ENCODE data around the gene SFXN3.

SFXN3 gene

DNA sequence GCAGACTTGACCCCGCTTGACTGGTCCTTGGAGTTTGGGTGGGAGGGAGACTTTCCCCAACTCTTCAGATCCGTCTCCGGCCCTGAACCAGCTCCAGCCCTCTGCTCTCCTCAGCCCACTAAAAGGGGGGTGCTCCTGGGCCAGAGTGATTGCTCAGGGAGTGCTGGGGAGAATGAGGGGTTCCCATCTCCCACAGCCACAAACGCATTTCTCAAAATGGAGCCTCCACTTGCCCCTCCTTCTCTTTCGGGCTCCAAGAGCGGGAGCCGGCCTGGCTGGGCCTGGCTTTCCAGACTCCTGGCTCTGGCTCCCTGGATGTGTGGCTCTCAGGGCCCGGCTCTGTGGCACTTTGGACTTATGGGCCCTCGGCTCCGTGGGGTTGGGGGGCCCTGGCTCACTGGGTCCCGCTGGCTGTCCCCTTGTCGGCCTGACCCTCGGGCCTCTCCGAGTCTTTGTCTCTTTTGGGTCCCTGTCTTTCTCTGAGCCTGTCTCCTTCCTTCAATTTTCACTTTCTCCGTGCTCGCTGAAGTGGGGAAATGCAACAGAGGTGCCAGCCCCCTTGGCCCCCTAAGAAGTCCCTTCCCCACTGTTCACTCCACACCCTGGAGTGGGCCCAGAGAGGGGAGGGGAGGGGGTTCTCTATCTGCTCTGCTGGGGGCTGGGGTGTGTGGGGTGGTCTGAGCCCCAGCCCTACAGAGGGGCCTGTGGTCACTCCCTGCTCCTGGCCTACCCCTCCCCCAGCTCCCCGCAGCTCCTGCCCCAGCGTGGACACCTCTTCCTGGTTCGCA, 30.7 kb upstream of the SFXN3 start:
- no peak for DNase-seq

GRCh38 chr10:101000915-101001658, 29.9 kb upstream of the SFXN3 start:
- no peak for DNase-seq

DNA sequence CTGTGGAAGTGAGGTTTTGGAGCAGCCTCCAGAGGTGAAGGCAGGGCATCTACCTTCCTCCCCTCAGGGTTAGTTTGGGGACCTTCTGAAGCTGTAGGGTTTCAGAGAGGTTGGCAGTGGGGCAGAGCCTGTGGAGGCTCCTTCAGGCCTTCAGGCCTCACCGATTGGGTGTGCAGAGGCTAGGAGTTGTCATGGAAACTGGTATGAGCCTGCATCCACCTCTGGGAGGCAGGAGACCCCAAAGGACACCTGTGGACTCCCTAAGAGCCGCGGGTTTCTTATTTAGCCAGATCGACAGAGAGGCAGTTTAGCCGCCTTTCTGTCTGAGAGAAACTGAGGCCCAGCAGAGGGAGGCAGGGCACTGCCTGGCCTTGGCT, 29.4 kb upstream of the SFXN3 start:
- DNase-seq = no peak

DNA sequence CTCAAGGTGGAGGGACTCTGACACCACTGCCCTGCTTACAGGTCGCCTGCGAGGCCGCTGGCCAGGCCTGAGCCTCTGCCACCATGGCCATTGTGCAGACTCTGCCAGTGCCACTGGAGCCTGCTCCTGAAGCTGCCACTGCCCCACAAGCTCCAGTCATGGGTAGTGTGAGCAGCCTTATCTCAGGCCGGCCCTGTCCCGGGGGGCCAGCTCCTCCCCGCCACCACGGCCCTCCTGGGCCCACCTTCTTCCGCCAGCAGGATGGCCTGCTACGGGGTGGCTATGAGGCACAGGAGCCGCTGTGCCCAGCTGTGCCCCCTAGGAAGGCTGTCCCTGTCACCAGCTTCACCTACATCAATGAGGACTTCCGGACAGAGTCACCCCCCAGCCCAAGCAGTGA, 28.6 kb upstream of the SFXN3 start:
- no peak for DNase-seq

- no peak for DNase-seq
These were observed 27.3 kb upstream of the SFXN3 start for GRCh38 chr10:101003639-101004206.

- DNase-seq = no peak
These were observed 25.7 kb upstream of the SFXN3 start for GRCh38 chr10:101005361-101005760.

GRCh38 chr10:101005869-101006567, 25.0 kb upstream of the SFXN3 start:
- DNase-seq = no peak

GRCh38 chr10:101006593-101007098, 24.4 kb upstream of the SFXN3 start:
- DNase-seq = no peak

DNA sequence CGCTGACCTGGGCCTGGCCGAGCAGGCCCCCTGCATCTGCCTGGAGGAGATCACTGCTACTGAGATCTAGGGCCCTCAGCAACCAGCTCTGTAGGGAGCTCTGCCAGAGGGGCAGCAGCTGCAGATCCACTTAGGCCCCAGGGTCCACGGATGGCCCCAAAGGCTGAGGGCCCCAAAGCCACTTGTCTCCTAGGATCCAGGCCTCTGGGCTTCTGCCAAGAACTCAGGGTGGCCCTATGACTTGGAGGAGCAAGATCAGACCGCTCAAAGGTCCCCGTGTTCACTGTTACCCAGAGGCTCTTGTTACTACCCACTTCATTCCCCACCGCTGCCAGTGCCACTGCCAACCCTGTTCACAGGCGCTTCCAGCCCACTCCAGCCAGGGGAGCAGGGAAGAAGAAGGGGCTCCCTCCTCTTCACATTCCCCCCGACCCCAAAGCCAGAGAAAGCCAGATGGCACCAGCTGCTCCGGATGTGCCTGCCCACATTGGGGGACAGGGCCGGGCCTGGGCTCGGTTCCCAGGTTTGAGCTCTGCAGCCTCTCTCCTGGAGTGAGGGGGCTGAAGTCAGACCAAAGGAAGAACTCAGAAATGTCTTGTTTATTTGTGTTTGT, 23.8 kb upstream of the SFXN3 start:
- no peak for DNase-seq

DNA sequence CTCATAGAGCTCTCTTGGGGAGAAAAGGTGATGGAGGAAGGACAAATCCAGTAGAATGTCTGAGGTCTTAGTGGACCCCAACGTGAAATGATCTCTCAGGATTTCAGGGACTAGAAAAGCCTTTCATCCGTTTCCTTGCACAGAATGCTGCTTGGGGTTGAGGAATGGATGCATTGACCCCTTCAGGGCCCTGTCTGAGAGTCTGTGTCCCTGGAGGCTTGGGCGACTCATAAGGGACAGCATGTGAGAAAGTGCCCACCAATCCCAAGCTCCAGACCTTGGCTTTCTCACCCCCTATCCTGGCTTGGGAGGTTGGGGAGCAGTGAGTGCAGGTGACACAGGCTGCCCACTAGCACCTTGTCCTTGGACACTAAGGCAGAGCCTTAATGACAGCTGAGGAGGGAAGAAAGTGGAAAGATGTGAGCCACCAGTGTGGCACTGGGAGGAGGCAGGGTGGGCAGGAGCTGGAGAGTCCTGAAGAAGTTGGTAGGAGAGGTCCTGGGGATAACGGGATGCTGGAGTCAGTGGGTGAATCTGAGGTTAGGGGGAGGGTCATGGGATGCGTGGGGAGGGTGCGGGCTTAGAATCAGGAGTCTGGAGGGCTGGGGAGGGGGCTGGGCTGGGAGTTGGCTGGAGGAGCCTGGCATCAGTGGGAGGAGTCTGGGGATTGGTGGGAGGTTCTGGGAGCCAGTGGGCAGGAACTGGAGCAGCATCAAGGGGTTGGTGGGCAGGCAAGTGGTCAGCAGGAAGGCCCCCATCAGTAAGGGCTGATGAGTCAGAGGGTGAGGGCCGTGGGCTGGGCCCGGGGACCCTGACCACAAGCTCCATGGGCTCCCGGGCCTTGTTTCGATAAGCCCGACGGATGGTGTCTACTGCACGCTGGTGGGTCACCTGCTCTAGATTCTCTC, 22.9 kb upstream of the SFXN3 start:
- no peak for DNase-seq

GRCh38 chr10:101008823-101009423, 22.1 kb upstream of the SFXN3 start:
- DNase-seq = no peak

GRCh38 chr10:101010329-101010728, 20.7 kb upstream of the SFXN3 start:
- DNase-seq = no peak

DNA sequence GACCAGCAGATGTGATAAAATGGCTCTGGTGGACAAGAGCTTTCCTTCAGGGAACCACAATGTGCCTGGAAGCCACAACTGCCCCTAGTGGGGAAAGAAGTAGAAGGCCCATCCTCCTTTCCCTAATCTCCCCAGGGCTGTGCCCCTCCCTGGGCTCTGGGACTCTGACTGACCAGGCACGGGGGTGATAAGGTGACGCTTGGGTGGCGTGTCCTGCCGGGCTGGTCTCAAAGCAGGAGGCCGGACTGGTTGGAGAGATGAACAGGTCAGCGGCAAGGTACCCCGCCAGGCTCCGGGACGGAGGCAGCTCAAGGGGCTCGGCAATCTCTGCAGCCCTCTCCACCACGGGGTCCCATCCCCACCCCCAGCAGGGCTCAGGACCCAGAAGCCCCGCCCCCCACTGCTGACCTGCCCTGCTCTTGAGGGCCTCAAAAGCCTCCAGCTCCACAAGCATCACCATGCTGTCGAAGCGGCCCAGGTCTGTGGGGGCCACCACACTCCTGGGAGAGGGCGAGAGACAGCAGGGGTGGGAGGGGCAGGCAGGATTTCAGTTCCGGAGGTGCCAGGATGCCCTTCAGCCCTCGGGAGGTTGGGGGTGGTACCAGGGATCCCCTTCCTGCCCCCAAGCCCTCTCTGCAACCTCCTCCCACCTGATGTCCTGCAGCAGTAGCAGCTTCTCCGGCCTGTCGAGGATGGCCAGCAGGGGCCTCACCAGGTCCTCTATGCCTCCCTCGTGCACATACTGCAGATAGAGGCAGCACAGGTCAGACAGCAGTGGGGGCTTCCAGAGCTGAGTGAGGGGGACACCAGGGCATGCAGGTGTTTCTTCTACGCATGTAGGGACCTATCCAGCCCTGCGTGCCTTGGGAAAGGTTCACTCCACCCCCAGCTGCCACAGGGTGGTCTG, 19.3 kb upstream of the SFXN3 start:
- no peak for DNase-seq

DNA sequence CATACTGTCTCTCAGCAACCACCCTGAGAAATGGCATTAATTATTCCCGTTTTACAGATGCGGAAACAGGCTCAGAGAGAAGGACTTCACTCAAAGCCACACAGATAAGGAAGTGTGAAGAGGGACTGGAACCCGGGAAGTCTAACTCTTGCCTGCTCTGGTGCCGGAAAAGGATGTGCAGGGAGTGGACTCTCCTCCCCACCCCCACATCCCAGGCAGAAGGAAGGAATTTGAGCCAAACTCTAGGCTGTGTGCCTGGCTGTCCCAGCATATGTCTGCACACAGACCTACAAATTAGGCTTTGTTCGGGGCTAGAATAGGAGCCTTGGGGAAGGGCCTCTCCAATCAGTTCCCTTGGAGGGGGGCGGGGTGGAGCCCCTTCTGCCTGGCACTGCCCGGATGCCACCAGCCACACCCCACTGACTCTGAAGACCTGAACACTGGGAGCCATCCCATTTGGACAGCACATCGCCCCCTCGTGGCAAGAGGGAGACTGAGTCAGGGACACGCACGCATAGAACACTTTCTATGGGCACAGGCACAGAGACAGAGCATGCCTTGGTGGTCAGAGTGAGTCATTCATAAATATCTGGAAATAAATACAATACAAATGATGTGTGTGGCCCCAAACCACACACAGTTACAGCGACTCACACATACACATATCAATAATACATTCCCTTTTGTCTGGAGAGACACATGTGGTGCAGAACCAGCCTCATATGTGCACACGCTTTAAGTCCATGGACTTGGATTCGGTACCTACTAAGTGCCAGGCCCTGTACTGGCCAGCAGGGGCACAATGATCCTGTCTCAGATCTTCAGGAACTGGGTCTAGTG, 18.3 kb upstream of the SFXN3 start:
- peak; percentile 79 to 82 for DNase-seq

GRCh38 chr10:101013365-101013825, 17.6 kb upstream of the SFXN3 start:
- no peak for DNase-seq

- DNase-seq = peak; percentile 72 to 80
These were observed 16.7 kb upstream of the SFXN3 start for GRCh38 chr10:101014230-101014884.

DNA sequence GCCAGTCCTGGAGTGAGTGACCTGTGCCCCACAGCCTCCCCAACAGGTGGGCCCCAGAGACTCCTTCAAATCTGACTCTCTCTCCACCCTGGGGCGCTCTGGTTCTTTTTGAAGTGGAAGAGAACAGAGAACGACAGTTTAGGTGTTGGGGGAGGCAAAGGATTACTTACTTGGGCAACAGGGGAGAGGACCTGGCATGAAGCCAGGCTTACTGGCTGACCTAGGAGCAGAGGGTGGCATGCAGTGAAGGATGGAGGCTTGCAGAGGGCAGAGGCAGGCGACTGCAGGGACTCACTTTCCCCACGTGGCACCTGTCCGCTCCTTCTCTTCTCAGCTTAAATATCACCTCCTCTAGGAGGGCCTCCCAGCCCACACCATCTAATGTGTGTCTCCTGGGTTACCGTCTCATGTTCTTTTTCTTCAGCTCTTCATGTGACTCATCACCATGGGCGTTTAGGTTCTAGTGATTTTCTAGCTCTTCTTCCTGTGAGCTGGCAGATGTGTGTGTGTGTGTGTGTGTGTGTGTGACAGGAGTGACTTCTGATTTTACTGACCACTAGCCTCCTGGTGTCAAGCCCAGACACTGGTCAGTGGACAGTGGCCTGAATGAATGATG, 16.0 kb upstream of the SFXN3 start:
- DNase-seq = no peak

GRCh38 chr10:101015582-101015973, 15.5 kb upstream of the SFXN3 start:
- DNase-seq = no peak

Data from CD4-positive, alpha-beta T cell treated with Interferon alpha-2 for 1 hour (primary cell).